HG03039 (cell line): ENCODE results near the gene CELA3A.
"Not testable (repeated sequence)": the region's sequence is repeated elsewhere in the genome, so short reads cannot be mapped to it uniquely, and the experiment has no call there.

ENCODE experiments used
- ATAC-seq: cut with Tn5 transposase; IDR thresholded peaks from one replicate; pipeline ENCODE4 v1.9.1; 2021; ENCODE audit warnings: mild to moderate bottlenecking, moderate library complexity; ENCODE audit not compliant: unreplicated experiment

Gene CELA3A

DNA sequence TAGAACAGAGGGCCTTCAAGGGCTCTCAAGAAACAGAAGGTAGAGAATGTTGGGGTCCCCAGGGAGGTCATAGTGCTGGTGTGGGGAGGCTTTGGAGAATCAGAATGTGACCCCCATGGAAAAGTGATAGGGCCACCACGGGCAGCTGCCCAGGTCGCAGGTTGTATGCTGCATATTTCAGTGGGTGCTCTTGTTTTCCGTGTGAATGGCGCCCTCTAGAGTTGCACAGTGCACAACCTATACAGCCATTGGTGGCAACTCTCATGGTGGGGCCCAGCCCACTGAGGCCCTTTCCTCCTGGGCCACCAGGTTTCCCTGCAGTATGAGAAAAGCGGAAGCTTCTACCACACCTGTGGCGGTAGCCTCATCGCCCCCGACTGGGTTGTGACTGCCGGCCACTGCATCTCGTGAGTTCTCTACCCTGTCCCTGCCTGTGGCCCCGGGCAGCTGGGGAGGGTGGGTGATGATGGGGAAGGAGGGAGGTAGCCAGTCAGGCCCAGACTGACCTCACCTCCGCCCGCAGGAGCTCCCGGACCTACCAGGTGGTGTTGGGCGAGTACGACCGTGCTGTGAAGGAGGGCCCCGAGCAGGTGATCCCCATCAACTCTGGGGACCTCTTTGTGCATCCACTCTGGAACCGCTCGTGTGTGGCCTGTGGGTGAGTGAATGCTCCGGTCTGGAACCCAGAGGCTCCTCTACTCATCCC is 20.8 kb upstream of the CELA3A start:
- ATAC-seq, result not testable (repeated sequence)

DNA sequence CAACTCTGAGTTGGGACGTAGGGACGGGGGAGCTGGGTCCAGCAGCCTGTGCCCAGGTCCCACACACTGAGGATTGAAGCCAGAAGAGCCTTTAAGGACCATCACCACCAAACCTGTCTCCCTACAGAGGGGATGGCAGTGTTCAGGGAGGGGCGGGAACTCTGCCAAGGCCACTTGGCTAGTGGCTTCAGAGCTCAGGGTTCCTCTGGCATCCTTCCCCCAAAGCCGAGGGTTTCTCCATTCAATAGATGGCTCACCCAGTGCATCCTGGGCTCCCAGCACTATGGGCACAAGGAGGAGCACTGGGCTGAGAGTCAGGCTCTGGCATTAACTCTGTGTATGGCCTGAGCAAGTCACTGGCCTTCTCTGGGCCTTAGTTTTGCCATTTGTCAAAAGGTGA is 20.2 kb upstream of the CELA3A start:
- ATAC-seq, result not testable (repeated sequence)

DNA sequence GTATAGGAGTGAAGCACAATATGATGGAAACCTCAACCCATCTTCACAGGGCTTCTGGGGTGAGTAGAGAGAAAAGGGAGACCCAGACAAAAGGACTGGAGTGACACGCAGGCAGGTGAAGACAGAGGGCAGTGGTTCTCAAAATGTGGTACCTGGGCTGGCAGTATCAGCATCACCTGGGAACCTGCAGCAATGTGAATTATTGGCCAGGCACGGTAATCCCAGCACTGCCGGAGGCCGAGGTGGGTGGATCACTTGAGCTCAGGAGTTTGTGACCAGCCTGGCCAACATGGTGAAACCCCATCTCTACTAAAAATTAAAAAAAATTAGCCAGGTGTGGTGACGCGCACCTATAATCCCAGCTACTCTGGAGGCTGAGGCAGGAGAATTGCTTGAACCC is 19.3 kb upstream of the CELA3A start:
- ATAC-seq, result not testable (repeated sequence)

DNA sequence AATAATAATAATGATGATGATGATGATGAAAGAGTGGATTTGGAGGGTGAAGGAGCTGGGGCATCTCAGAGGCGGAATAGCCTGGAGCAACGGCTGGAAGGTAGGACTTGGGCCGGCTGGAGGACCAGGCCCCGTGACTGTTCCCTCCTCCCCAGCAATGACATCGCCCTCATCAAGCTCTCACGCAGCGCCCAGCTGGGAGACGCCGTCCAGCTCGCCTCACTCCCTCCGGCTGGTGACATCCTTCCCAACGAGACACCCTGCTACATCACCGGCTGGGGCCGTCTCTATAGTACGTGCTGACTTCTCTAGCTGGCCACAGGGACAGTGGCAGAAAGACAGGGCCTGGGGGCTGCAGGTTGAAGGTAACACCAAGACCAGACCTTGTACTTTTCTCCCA is 17.9 kb upstream of the CELA3A start:
- not testable (repeated sequence) for ATAC-seq

DNA sequence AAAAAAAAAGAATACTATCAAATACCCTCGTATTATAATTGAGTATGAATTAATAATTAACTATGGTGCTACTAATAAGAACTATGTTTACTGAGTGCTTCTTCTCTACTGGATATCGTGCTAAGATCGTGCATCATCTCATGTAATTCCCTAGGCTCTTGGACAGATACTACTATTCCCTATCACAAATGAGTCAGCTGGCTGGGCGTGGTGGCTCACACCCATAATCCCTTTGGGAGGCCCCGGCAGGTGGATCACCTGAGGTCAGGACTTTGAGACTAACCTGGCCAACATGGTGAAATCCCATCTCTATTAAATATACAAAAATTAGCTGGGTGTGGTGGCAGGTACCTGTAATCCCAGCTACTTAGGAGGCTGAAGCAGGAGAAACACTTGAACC is 15.6 kb upstream of the CELA3A start:
- ATAC-seq, result not testable (repeated sequence)

DNA sequence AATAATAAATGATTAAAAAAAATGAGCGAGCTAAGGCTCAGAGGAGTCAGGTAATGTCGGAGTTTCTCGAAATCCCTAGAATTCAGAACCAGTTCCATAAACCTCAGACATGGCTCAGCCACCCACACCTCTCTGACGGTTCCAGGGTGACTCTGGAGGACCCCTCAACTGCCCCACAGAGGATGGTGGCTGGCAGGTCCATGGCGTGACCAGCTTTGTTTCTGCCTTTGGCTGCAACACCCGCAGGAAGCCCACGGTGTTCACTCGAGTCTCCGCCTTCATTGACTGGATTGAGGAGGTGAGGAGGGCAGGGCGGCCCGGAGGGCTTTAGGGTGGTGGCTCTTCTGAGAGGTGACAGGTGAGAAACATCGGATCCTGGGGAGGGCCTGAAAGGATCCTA is 15.1 kb upstream of the CELA3A start:
- not testable (repeated sequence) for ATAC-seq

DNA sequence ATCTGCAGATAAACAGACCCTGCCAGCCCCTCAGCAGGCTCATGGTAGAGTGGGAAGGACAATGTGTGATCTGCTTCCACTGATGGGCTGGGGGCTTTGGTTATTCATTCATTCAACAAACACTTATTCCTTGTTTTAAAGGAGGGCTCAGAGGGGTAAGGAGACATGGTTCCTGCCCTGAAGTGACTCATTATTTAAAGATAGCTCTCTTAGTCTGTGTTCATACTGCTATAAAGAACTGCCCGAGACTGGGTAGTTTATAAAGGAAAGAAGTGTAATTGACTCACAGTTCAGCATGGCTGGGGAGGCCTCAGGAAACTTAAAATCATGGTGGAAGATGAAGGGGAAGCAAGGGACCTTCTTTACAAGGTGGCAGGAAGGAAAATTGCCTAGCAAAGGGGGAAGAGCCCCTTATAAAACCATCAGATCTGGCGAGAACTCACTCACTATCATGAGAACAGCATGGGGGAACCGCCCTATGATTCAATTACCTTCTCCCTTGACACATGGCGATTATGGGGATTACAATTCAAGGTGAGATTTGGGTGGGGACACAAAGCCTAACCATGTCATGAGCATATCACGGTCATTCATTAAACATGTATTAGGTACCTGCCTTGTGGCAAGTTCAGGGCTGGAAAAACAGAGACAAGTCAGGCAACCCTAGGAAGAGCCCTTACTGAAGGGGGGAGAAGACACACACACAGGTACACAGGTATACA is 11.6 kb upstream of the CELA3A start:
- not testable (repeated sequence) for ATAC-seq

DNA sequence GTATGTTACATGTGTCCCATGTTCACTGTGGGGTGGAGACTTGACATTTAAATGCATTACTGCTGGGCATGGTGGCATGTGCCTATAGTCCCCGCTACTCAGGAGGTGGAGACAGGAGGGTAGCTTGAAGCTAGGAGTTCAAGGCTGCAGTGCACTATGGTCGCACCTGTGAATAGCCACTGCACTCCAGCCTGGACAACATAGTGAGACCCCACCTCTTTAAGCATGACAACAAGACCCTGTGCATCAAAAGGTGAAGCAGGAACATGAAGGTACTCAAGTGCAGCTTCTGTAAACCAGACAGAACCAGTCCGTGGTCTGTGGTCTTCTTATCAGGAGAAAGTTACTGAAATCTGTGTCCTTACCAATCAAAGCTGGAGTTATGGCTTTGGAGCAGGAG is 9.3 kb upstream of the CELA3A start:
- not testable (repeated sequence) for ATAC-seq

DNA sequence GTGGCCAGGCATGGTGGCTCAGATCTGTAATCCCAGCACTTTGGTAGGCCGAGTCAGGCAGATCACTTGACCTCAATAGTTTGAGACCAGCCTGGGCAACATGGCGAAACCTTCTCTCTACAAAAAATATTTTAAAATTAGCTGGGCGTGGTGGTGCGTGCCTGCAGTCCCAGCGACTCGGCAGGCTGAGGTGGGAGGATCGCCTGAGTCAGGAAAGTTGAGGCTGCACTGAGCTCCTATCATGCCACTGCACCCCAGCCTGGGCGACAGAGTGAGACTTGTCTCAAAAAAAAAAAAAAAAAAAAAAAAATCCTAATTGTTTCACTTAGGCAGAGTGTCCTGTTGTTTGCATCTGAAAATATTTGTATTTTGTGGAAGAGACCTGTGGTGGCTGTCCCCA is 6.7 kb upstream of the CELA3A start:
- not testable (repeated sequence) for ATAC-seq

DNA sequence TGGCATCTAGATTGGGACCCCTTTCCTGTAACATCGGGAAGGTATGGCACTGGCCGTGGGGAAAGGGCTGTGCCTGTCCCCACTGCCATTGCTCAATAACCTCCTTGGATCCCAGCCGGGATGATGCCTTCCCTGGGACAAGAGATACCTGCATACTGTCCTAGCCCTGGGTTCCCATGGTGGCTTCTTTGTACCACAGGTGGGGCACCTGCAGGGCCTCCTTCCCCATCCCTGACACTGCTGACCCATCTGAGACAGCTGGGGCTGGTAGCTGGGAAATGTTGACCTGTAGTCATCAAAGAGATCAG is 4.8 kb upstream of the CELA3A start:
- ATAC-seq, result not testable (repeated sequence)

DNA sequence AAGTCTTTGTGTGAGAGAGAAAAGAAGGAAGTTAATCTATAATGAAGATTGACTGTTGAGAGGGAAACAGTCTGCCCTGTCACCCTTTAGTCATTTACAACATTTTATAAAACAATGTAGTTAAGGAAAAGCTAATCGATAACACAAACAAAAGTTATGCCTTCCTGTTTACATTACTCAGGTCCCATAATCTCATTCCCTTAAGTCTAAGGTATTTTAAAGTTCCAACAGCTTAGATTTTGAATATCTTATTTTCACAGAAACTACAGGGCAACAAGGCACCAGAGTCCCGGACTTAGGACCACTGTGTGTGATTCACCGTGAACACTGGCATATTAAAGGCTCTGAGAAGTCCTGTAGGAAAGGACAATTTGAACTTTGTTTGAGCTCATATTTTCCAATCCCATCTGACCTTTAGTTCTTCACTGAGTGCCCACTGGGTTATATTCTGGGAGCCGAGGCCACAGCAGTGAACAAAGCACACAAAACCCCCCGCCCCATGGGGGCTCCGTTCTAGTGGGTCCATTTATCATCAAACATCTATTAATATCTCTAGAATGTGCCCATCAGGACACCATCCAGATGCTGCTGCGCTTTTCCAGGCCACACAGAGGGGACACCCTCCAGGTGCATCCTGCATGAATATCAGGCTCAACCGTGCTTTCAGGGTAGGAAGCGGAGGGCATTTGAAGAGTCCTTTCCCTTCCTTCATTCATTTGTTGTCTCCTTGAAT is 3.4 kb upstream of the CELA3A start:
- not testable (repeated sequence) for ATAC-seq

DNA sequence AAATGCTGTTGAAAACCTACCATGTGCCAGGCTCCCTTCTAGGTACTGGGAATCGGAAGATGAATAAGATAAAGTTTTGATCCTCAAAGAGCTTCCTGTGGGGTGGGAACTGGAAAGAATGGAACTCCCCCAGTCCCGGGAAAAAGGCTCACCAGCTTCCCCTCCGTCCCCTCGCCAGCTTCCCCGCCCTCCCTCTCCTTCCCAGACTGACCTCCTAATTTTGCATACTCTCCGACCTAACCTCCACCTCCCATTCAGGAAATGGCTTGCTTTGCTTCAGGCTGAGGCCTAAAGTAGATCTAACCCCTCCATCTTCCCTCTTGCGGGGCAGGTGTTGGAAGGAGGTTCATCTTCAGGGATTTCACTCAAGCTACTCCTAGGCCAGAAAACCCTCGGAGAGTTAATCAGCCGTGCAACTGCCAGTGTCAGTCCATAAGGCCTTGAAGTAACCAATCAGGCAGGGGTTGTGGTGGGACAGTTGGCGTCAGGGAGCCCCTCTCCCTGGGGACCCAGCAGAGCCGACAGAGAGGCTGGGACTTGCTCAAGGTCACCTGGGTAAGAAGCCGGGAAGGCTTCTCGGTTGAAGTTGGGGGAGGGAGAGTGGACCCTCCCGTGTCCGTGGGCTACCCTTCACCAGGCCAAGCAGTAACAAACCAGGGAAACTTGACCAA is 2.7 kb upstream of the CELA3A start:
- ATAC-seq, result not testable (repeated sequence)

DNA sequence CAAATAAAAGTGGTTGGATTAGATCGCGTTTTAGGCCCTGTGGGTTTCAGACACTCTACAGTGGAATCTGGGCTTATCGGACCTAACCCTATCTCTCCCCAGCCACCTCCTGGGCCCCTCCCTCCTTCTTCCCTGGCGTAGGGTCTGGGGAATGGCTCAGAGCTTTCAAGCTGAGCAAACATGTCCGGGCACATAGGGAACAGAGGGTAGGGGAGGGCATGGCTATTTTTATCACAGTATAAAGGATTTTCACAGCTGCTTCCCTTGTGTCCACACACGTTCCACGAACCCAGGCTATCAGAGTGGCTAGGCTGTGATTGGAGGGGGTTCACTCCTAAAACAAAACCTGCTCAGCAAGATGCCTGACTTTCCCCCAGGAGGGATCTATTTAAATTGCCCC is 1.8 kb upstream of the CELA3A start:
- not testable (repeated sequence) for ATAC-seq

DNA sequence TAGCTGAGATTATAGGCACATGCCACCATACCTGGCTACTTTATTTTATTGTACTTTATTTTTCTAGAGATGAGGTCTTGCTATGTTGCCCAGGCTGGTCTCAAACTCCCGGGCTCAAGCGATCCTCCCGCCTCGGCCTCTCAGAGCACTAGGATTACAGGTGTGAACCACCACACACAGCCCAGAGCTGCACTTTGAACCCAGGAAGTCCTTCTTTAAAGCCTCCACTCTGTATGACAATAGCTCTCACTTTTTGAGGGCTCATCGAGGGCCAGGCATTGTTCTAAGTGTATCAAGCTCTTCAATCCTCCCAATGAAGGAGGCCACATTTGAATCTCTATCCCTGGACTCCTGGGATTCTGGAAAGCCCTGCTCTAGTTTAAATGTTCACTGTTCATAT is 1.0 kb downstream of the CELA3A start:
- ATAC-seq, result not testable (repeated sequence)

DNA sequence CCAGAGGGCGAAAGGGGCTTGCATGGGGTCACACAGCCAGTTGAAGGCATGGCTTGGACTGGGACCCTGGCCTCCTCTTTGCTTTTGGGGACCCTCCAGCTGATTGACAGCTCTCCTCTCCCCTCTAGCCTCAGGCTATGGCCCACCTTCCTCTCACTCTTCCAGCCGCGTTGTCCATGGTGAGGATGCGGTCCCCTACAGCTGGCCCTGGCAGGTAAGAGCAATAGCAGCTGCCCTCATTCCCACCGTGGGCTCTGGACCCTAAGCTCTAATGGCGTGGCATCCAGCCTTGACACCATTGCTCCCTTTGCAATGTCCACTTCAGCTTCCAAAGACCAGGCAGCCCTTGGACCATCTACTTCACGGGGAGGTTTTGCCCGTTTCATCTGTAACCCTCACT is 1.4 kb downstream of the CELA3A start:
- not testable (repeated sequence) for ATAC-seq

DNA sequence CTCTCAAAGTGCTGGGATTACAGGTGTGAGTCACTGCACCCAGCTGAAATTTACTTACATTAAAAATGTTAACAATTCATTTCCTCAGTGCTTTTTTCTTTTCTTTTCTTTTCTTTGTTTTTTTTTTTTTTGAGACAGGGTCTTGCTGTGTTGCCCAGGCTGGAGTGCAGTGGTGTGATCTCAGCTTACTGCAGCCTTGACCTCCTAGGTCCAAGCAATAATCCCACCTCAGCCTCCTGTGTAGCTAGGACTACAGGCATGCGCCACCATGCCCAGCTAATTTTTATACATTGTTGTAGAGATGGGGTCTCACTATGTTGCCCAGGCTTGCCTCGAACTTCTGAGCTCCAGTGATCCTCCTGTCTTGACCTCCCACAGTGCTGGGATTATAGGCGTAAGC is 2.5 kb downstream of the CELA3A start:
- ATAC-seq, result not testable (repeated sequence)

DNA sequence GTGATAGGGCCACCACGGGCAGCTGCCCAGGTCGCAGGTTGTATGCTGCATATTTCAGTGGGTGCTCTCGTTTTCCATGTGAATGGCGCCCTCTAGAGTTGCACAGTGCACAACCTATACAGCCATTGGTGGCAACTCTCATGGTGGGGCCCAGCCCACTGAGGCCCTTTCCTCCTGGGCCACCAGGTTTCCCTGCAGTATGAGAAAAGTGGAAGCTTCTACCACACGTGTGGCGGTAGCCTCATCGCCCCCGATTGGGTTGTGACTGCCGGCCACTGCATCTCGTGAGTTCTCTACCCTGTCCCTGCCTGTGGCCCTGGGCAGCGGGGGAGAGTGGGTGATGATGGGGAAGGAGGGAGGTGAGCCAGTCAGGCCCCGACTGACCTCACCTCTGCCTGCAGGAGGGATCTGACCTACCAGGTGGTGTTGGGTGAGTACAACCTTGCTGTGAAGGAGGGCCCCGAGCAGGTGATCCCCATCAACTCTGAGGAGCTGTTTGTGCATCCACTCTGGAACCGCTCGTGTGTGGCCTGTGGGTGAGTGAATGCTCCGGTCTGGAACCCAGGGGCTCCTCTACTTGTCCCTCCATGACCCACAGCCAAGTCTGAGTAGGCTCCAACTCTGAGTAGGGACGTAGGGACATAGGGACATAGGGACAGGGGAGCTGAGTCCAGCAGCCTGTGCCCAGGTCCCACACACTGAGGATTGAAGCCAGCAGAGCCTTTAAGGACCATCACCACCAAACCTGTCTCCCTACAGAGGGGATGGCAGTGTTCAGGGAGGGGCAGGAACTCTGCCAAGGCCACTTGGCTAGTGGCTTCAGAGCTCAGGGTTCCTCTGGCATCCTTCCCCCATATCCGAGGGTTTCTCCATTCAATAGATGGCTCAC is 4.0 kb downstream of the CELA3A start:
- not testable (repeated sequence) for ATAC-seq

DNA sequence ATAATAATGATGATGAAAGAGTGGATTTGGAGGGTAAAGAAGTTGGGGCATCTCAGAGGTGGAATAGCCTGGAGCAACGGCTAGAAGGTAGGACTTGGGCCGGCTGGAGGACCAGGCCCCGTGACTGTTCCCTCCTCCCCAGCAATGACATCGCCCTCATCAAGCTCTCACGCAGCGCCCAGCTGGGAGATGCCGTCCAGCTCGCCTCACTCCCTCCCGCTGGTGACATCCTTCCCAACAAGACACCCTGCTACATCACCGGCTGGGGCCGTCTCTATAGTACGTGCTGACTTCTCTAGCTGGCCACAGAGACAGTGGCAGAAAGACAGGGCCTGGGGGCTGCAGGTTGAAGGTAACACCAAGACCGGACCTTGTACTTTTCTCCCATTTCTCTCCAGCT is 5.3 kb downstream of the CELA3A start:
- ATAC-seq, result not testable (repeated sequence)

DNA sequence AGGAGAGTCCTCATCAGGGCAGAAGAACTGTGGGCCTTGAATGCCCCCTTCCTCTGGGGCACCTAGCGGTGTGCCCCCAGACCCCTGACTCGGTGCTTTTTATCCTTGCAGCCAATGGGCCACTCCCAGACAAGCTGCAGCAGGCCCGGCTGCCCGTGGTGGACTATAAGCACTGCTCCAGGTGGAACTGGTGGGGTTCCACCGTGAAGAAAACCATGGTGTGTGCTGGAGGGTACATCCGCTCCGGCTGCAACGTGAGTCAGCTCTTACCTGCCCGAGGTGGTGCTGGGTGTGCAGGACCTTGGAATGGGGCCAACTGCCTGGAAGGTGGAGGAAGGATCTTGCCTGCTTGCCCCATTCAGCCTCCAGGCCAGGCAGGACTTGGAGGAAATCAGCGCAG is 5.8 kb downstream of the CELA3A start:
- not testable (repeated sequence) for ATAC-seq

DNA sequence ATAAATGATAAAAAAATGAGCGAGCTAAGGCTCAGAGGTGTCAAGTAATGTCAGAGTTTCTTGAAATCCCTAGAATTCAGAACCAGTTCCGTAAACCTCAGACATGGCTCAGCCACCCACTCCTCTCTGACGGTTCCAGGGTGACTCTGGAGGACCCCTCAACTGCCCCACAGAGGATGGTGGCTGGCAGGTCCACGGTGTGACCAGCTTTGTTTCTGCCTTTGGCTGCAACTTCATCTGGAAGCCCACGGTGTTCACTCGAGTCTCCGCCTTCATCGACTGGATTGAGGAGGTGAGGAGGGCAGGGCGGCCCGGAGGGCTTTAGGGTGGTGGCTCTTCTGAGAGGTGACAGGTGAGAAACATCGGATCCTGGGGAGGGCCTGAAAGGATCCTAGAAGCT is 8.1 kb downstream of the CELA3A start:
- not testable (repeated sequence) for ATAC-seq
